Dedifferentiated amniotic fluid mesenchymal stem cell (primary cell): Measurements from ENCODE around the gene UBAP2.

Experiments
- DNase-seq: peaks from one replicate; pipeline ENCODE4 v3.0.0-alpha.2; 2016; ENCODE audit errors: extremely low spot score

Gene UBAP2

DNA sequence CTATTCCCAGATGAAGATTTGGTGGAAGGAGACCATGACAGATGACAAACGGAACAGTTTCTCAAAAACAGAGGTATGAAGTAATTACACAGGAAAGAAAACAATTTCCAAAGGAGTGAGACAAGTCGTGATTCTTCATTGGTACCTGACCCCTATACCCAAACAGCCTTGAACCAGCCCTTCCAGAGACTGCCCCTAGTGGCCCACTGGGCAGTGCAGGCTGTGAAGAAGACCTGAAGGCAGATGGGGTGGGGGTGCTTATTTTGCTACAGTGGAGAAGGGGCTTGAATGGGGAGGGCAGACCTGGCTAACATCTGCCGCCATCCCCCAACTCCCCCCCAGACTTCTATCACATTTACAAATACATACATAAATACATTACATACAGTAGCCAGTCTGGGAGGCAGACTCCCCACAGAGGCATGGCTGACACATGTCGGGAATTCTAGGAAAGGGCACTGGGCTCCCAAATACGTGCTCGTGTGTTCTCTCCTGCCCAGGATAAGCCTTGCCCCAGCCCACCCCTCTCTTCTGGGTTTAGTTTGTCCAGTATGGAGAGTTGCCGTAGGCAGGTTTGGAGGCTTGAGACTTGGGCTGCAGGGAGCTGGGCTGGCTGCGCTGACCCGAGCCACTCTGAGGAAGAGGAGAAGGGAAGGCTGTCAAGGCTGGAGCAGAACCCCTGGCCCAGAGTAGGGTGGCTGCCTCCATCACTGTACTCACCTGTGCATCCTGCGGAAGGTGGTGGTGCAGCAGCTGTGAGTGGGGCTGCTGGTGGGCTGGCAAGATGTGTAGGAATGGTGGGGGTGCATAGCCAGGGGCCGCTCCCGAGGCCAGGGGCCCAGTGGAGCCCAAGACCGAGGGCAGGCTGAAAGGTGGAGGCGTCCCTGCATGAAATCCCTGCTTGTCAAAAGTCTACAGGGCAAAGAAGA is 126.5 kb downstream of the UBAP2 start:
- no peak for DNase-seq

DNA sequence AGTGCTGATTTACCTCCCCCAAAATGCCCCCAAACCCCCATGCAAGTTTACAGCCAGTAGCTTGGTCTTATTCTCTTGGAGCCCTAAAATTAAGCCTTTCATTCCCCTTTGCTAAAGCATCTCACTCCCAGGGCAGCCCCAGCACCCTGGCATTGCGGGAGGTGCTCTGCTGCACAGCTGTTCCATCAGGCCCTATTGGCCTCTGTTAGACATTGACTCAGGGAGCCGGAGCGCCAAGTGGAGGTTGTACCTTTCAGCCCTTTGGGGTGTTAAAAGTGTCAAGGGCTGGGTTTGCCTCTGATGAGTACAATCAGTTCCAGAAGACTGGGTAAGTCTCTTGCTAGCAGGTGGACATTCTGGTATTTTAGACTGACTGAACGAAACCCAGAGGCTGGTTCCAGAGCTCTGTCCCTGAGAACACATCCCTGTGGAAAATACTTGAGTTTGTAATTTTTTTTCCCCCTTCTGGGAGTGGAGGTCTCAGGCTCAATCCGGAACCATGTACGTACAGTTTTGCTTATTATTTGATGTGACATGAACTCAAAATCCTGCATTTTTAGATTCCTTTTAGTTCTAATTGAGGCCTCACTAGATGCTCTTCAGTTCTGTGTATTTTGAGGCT is 129.3 kb downstream of the UBAP2 start:
- no peak for DNase-seq

DNA sequence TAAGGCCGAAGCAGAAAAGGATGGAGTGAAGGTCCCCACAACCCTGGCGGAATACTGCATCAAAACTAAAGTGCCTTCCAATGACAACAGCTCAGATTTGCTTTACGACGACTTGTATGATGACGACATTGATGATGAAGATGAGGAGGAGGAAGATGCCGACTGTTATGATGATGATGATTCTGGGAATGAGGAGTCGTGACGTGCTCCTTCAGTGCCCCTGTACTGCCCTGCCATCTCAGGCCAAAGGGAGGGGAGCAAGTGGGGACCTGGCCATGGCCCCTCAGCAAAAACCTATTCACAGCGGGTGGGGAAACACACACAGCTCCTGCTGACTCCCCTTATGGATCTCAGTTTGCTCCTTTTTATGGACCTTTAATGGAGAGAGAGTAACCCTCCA is 131.7 kb downstream of the UBAP2 start:
- no peak for DNase-seq

DNA sequence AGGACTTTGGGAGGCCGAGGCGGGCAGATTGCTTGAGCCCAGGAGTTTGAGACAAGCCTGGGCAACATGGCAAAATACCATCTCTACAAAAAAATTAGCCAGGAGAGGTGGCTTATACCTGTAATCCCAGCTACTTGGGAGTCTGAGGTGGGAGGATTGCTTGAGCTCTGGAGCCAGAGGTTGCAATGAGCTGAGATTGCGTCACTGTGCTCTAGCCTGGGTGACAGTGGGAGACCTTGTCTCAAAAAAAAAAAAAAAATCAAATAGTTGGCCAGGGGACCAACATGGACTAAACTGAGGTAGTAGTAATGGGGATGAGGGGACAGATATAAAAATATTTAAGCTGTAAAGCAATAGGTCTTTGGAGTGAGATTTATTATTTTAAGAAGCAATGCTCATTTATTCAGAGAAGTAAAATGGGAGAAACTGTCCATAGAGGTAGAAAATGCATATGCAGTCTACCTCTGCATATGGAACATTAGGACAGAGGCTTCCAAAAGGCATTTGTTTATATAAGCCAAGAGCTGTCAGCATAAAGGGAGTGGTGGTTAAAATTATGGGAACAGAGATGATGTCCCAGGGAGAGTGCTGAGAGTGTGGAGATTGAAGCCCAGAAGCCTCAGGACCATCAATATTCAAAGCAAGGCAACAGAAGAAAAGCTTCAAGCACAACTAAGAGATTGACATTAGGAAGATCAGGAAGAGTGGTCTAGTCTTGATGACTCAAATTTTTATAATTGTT is 133.6 kb downstream of the UBAP2 start:
- DNase-seq: no peak

DNA sequence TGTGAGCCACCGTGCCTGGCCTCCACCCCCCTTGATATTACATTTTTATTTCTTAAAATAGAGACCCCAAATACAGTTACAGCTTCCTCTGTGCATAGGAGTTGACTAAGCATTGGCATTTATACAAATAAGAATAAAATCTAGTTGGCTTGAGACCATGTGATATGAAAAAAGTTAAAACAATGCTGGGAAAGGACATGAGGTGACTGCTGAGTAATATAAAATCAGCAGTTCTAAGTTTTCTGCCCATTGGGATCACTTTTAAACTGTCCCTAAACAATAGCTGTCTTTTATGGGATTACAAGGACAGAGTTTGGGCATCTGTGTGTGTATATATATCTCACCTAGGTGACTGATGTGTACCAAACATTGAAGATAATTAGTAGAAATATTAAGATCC is 135.1 kb downstream of the UBAP2 start:
- no peak for DNase-seq

DNA sequence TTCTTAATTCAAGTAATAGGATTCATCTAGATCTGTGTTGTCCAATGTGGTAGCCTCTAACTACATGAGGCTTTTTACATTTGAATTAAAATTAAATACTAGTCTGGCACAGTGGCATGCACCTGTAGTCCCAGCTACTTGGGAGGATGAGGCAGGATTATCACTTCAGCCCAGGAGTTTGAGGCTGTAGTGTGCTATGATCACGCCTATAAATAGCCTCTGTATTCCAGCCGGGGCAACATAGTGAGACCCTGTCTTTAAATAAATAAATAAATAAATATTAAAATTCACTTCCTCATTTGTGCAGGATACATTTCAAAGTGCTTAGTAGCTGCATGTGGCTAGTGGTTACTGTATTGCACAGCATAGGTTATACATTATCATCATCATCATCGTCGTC is 139.9 kb downstream of the UBAP2 start:
- no peak for DNase-seq

DNA sequence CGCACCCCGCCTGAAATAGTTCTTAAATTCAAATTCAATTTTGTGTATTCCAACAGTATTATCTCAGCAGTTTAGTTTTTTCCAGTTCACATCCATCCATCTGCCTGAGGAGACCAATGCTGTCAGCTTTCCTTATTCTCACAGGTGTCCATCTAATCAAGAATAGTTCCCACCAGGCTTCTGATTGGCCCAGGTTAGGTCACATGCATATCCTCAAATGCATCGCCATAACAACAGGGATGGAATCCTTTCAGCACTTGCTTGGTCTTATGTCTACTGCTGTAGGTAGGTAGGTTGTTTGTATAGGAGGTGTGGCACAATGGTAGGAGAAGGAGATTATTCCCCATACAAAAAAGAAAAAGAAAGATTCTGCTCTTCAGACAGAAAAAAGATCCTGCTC is 140.6 kb downstream of the UBAP2 start:
- no peak for DNase-seq

DNA sequence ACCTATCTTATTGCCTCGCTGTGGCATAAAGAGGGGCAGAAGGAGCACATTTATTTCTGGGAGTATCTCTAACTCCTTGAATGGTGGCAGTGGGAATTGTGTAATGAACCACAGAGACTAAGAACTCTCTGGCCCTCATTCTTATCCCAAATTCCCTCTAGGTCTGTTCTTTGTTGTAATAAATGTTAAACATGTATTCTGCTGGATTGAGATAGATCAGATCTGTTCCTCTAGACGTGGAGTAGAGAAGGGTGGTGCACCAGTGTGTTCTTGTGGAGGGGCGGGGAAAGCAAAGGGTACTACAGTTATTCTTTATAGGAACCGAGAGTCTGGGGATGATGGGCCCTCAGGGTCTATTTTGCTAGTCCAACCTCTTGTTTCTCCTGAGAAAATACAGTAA is 141.3 kb downstream of the UBAP2 start:
- no peak for DNase-seq

DNA sequence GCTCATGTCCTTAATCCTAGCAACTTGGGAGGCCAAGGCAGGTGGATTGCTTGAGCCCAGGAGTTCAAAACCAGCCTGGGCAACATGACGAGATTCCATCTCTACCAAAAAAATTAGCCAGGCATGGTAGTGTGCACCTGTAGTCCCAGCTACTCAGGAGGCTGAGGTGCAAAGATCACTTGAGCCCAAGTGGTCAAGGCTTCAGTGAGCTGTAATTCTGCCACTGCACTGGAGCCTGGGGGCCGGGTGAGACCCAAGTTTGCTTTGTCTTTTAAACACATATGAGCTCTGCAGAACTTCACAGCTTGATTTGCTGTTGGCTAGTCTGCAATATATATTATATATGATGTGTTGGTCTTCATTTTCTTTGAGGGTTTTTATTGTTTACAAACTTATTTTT is 141.9 kb downstream of the UBAP2 start:
- DNase-seq: no peak

DNA sequence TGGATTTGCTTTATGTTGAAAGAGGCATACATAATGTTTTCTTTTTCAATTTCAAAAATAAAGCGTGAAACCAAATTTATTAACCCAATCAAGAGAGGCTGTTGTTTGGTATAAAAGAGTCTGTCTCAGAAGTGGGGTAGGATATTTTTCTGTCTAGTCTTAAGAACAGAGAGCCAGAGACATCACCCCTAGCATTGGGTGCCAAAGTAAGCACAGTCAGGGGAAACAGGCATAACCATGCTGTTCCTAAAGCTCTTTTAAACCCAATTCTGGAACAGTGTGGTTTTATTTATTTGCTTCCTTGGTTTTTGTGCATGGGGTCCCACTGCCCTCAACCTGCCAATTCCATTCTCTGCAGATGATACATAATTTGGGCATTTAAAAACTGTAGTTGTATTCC is 143.6 kb downstream of the UBAP2 start:
- no peak for DNase-seq

DNA sequence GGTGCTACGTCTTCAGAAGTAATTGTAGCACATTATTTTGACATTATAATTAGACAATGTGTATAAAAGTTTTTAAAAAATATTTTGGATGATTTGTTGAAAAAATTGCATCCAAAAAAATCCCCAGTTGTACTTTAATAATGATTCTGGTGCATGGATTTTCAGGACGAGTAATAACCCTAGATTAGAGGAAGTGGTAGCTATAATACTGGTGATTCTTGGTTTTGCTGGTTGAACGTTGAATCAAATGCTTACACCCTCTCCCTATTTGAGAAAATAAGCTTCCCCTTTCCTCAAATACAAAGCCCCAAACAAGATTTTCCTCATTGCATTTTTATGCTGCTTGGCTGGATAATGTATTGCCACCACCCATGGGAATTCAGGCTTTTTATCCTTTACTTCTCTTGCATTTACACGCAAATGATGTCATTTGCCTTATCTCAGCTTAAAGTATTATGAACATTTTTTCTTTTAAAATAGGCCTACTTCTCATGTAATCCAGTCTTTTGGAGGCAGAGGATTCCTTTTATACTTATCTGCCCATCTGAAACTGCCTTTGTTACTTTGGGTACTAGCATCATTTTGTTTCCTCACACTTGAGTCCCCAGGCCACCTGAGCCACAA is 145.4 kb downstream of the UBAP2 start:
- peak; percentile 30 for DNase-seq

DNA sequence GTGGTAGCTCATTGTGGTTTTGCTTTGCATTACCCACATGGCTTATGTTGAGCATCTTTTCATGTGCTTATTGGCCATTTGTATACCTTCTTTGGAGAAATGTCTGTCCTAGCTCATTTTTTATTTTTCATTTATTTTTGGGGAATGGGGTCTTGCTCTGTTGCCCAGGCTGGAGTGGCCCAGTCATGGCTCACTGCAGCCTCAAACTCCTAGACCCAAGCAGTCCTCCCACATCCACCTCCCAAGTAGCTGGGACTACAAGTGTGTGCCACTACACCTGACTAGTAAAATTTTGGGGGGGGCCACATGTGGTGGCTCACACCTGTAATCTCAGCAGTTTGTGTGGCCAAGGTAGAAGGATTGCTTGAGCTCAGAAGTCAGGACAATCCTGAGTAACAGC is 154.4 kb downstream of the UBAP2 start:
- no peak for DNase-seq

DNA sequence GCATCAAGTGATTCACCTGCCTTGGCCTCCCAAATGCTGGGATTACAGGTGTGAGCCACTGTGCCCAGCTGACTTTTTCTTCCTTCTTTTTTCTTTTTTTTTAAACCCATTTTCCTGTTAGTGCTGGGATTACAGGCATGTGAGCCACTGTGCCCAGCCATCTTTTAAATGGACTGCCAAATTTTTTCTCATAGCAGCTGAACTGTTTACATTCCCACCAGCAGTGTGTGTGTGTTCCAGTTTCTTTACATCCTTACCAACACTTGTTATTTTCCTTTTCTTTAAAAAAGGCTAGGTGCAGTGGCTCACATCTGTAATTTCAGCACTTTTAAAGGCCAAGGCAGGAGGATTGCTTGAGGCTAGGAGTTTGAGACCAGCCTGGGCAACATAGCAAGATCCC is 154.8 kb downstream of the UBAP2 start:
- no peak for DNase-seq

DNA sequence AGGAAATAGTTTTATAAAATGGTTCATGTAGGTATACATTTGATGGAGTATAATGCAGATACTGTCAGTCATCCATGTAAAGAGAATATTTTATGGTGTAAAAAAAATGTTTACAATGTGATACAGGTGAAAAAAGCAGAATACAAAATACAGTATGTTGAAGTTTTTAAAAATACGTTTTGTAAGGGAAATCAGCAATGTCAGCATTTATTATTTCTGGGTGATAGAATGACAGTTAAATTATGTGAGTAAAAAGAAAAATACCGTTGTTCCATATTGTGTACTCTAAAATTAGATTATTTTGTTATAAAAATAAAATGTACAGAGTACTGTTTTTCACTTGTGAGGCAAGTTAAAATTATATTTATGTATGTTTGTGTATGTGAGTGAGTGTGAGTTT is 162.7 kb downstream of the UBAP2 start:
- no peak for DNase-seq

DNA sequence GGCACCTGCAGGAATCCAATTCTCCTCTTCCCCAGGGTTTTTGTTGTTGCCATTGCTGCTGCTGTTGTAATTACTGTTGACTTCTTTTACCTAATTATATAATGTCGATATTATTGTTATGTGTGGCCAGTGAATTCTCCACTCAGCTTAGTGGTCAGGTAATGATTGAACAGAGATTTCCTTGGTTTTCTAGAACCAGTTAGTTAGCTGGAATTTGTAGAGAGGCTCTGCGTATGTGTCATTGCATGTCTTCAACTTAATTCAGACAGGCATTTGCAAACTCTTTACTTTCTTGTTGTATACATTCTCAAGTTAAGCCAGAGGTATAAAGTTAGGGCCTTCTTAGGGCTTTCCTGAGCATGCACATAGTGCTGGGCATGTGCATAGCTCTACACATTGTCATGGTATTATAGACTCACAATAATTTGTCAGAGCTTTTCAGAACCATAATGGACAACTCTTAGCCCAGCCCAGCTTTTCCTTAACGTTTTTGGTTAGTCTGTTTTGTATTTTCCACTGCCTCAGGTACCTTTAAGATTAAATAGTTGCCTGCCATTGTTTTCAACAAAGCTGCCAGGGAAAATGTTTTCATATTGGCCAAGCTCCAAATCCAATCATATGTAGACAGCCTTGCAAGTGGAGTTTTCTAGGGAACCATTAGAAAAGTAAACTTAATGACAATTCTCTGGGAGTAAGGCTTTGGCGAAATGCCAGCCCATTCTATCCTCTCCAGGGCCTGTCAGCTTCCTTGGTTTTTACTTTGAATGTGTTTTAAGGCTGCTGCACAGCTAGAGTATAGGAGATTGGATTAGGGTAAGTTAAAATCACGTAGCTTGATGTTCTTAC is 163.6 kb downstream of the UBAP2 start:
- DNase-seq: no peak

DNA sequence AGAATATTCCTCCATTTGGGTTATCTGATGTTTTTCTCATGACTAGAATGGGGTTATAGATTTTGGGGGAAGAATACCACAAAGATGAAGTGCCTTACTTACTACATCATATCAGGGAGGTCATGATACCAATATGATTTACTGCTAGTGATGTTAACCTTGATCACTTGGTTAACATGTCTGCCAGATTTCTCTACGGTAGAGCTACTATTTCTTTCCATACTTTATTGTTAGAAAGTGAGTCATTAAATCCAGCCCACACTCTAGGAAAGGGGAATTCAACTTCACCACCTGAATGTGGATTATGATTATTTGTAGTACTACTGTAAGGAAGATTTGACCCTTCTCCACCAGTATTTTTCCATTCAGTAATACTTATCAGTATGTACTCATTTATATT is 167.1 kb downstream of the UBAP2 start:
- DNase-seq: no peak

DNA sequence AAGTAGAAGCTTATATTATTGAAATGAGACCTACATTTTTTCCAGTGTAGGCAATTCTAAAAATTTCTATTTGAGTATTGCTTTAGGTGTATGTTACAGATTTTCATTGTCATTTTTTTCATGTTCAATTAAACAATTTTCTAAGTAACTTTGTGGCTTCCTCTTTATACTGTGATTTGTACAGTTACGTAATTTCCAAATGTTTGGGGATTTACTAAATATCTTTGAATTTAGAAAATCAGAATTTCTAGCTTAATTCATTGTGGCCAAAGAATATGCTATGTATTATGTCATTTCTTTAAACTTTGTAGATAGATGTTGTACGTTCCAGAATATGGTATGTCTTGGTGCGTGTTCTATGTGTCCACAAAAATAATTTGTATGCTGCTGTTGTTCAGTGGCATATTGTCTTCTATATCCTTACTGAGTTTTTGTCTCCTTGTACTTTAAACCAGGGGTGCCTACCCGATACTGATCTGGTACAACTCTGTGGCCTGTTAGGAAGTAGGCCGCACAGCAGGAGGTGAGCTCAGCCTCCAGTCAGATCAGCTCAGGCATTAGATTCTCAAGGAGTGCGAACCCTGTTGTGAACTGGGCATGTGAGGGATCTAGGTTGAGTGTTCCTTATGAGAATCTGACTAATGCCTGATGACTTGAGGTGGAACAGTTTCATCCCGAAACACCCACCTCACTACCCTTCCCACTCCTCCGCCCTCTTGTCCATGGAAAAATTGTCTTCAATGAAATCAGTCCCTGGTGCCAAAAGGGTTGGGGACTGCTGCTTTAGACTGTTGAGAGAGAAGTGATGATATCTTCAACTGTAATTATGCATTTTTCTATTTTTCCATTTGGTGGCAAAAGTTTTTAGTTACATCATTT is 168.2 kb downstream of the UBAP2 start:
- no peak for DNase-seq

DNA sequence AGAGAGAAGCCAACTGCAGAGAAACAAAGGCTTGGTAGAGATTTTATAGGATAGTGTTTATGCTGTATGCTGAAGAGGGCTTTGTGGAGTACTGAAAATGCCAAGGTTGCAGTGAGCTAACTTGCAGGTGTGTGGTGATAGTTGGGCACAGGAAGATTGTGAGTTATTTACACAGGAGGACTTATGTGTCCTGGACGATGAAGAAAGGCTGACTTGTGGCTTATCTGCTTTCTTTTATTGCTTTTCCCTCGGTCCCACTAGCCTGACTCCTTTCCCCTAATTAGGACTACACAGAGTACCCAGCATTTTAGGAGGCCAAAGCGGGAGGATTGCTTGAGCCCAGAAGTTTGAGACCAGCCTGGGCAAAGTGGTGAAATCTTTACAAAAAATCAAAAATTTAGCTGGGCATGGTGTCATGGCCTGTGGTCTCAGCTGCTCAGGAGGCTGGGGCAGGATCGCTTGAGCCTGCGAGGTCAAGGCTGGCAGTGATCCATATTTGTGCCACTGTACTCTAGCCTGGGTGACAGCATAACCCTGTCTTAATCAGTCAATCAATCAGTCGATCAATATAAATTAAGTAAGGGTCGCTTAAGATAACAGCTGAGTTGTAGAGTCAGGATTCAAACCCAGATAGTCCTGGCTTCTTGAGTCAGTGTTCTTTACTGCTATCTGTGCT is 169.9 kb downstream of the UBAP2 start:
- DNase-seq: no peak

DNA sequence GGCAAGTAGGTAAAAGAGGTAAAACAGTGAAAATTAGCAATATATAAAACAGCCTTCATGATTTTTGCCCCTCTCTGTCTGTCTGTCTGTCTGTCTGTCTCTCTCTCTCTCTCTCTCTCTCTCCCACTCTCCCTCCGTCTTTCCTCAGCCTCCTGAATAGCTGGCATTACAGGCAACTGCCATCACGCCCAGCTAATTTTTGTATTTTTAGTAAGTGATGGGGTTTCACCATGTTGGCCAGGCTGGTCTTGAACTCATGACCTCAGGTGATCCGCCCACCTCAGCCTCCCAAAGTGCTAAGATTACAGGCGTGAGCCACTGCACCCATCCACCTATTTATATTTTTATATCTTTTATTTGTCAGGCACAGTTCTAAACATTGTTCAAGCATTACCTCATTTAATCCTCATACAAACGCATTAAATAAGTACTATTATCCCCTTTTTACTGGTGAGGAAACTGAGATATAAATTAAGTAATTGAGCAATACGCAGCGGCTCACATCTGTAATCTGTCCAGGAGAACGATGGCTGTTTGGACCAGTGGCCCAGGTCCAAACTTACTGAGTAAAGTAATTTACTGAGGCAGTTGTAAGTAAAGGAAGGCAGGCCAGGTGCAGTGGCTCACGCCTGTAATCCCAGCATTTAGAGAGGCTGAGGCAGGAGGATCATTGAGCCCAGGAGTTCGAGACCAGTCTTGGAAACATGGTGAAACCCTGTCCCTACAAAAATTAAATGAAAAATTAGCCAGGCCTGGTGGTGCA is 170.8 kb downstream of the UBAP2 start:
- no peak for DNase-seq
